NT2/D1 (cell line): Measurements from ENCODE around the gene RGS2.

Experiments used
- SUZ12 ChIP-seq: IDR thresholded peaks from 2 replicates; pipeline ENCODE4 v1.6.1; 2011; ENCODE audit not compliant: insufficient read length, insufficient read depth; ENCODE audit errors: extremely low read depth
- ZNF274 ChIP-seq: IDR thresholded peaks from 2 replicates; pipeline ENCODE4 v1.6.1; 2011; ENCODE audit warnings: mild to moderate bottlenecking, low read depth, low read length

DNA sequence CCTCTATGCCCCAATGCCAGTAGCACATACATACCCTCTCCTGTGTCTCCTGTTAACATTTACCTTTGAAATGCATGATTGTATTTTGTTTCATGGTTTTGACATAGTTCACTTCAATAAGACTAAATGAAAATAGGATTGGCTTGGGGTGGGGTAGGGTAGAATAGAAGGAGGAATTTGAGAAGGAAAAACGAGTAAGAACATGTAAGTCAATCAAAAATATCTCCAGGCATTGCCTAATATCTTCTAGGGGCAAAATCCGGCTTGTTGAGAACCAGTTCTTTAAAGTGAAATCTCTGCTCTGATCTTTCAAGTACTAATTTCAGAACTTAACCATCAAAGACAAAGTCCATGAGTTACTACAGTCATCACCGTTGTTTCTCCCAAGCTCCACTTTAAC, 31.8 kb upstream of the RGS2 start:
- TF ChIP-seq SUZ12 (no peak), ZNF274 (no peak)
